H9 (cell line): ENCODE measurements around the gene ATOH7. TPM values are rescaled to one million over a fixed set of nuclear protein-coding genes. Genes with fewer than 3 reads are reported as not detected.
"Not testable (repeated sequence)": the region's sequence is repeated elsewhere in the genome, so short reads cannot be mapped to it uniquely, and the experiment has no call there.

ENCODE experiments used
- DNase-seq: peaks from one replicate; pipeline ENCODE4 v3.0.0-alpha.2; 2017
- H2AFZ ChIP-seq: one replicate; pipeline ENCODE4 v1.6.1; 2013; ENCODE audit warnings: mild to moderate bottlenecking, low read length, control low read depth, moderate library complexity
- H2AK5ac ChIP-seq: 2 replicates; pipeline ENCODE4 v1.6.1; 2013; ENCODE audit warnings: low read length, control low read depth, mixed read lengths; ENCODE audit not compliant: insufficient read length
- H2BK120ac ChIP-seq: one replicate; pipeline ENCODE4 v1.6.1; 2013; ENCODE audit warnings: low read depth, mild to moderate bottlenecking, low read length, control low read depth, inconsistent platforms; ENCODE audit not compliant: poor library complexity, severe bottlenecking
- H2BK12ac ChIP-seq: 2 replicates; pipeline ENCODE4 v1.6.1; 2013; ENCODE audit warnings: low read length, control low read depth, mixed read lengths, low read depth; ENCODE audit not compliant: insufficient read length
- H2BK15ac ChIP-seq: 2 replicates; pipeline ENCODE4 v1.6.1; 2013; ENCODE audit warnings: low read depth, low read length, control low read depth
- H2BK20ac ChIP-seq: one replicate; pipeline ENCODE4 v1.6.1; 2013; ENCODE audit warnings: low read depth, mild to moderate bottlenecking, low read length, control low read depth, inconsistent platforms; ENCODE audit not compliant: poor library complexity, severe bottlenecking
- H2BK5ac ChIP-seq: 2 replicates; pipeline ENCODE4 v1.6.1; 2013; ENCODE audit warnings: low read length, control low read depth, mixed read lengths; ENCODE audit not compliant: insufficient read length
- H3K14ac ChIP-seq: 2 replicates; pipeline ENCODE4 v1.6.1; 2013; ENCODE audit warnings: low read length, control low read depth; ENCODE audit not compliant: insufficient read depth
- H3K18ac ChIP-seq: 2 replicates; pipeline ENCODE4 v1.6.1; 2013; ENCODE audit warnings: low read depth, mild to moderate bottlenecking, mixed read lengths, low read length, control low read depth; ENCODE audit not compliant: insufficient read length
- H3K23ac ChIP-seq: 2 replicates; pipeline ENCODE4 v1.6.1; 2013; ENCODE audit warnings: low read length, control low read depth, mixed read lengths, low read depth; ENCODE audit not compliant: insufficient read length
- H3K23me2 ChIP-seq: 2 replicates; pipeline ENCODE4 v1.6.1; 2013; ENCODE audit warnings: low read depth, mild to moderate bottlenecking, mixed read lengths, low read length, control low read depth; ENCODE audit not compliant: insufficient read length, poor library complexity, severe bottlenecking
- H3K27ac ChIP-seq: 2 replicates; pipeline ENCODE4 v1.5.1; 2013; ENCODE audit warnings: low read length, control low read depth, mixed read lengths, low read depth; ENCODE audit not compliant: insufficient read length
- H3K27me3 ChIP-seq: 2 replicates; pipeline ENCODE4 v1.6.1; 2013; ENCODE audit warnings: low read length, control low read depth, inconsistent platforms; ENCODE audit not compliant: insufficient read depth
- H3K4ac ChIP-seq: 2 replicates; pipeline ENCODE4 v1.6.1; 2013; ENCODE audit warnings: low read depth, mild to moderate bottlenecking, control low read depth, inconsistent platforms, low read length, moderate library complexity
- H3K4me1 ChIP-seq: 2 replicates; pipeline ENCODE4 v1.6.1; 2013; ENCODE audit warnings: low read length, control low read depth, inconsistent platforms; ENCODE audit not compliant: insufficient read depth
- H3K4me2 ChIP-seq: 2 replicates; pipeline ENCODE4 v1.6.1; 2013; ENCODE audit warnings: low read length, control low read depth, mixed read lengths; ENCODE audit not compliant: insufficient read length, insufficient read depth
- H3K56ac ChIP-seq: 2 replicates; pipeline ENCODE4 v1.6.1; 2013; ENCODE audit warnings: low read depth, mild to moderate bottlenecking, mixed read lengths, low read length, control low read depth; ENCODE audit not compliant: insufficient read length
- H3K79me1 ChIP-seq: 2 replicates; pipeline ENCODE4 v1.6.1; 2013; ENCODE audit warnings: low read depth, mild to moderate bottlenecking, moderate library complexity, low read length, control low read depth, inconsistent platforms; ENCODE audit not compliant: insufficient read depth, poor library complexity, severe bottlenecking
- H3K79me2 ChIP-seq: 2 replicates; pipeline ENCODE4 v1.6.1; 2013; ENCODE audit warnings: low read length, control low read depth, inconsistent platforms; ENCODE audit not compliant: insufficient read depth
- H3K9ac ChIP-seq: 2 replicates; pipeline ENCODE4 v1.6.1; 2013; ENCODE audit warnings: low read length, control low read depth, mixed read lengths; ENCODE audit not compliant: insufficient read length; ENCODE audit errors: extremely low read depth
- H3K9me3 ChIP-seq: one replicate; pipeline ENCODE4 v1.6.1; 2013; ENCODE audit warnings: low read depth, low read length, inconsistent platforms; ENCODE audit not compliant: control insufficient read depth
- H3T11ph ChIP-seq: one replicate; pipeline ENCODE4 v1.6.1; 2013; ENCODE audit warnings: mild to moderate bottlenecking, low read length, control low read depth, inconsistent platforms
- H4K20me1 ChIP-seq: one replicate; pipeline ENCODE4 v1.6.1; 2013; ENCODE audit not compliant: control insufficient read depth, insufficient read length, insufficient read depth
- H4K5ac ChIP-seq: 2 replicates; pipeline ENCODE4 v1.6.1; 2013; ENCODE audit warnings: low read depth, mild to moderate bottlenecking, mixed read lengths, low read length, control low read depth; ENCODE audit not compliant: insufficient read length
- H4K8ac ChIP-seq: replicated peaks from 2 replicates; pipeline ENCODE4 v1.6.1; 2013; ENCODE audit warnings: low read length, control low read depth, mixed read lengths, low read depth; ENCODE audit not compliant: insufficient read length
- H4K91ac ChIP-seq: 2 replicates; pipeline ENCODE4 v1.6.1; 2013; ENCODE audit warnings: low read depth, mild to moderate bottlenecking, moderate library complexity, mixed read lengths, low read length, control low read depth; ENCODE audit not compliant: insufficient read length
- H3K27ac Mint-ChIP-seq, 3 experiments: 2 replicates in 2 of 3; 3 replicates in 1 of 3; pipeline ENCODE4 v1.8.0; 2020 to 2021; ENCODE audit warnings: mixed read lengths in 3 of 3, mild to moderate bottlenecking in 1 of 3, moderate library complexity in 1 of 3
- H3K27me3 Mint-ChIP-seq: 2 replicates; pipeline ENCODE4 v1.8.0; 2021; ENCODE audit warnings: low read depth, mild to moderate bottlenecking, moderate library complexity, mixed read lengths
- H3K36me3 Mint-ChIP-seq, 3 experiments: 2 replicates in 2 of 3; 3 replicates in 1 of 3; pipeline ENCODE4 v1.8.0; 2020 to 2021; ENCODE audit warnings: low read depth in 3 of 3, mixed read lengths in 3 of 3; ENCODE audit not compliant: insufficient read depth in 1 of 3
- H3K4me1 Mint-ChIP-seq, 2 experiments: 2 replicates each; pipeline ENCODE4 v1.8.0; 2020; ENCODE audit warnings: mixed read lengths in 2 of 2
- H3K4me3 Mint-ChIP-seq, 2 experiments: 2 replicates in 1 of 2; 3 replicates in 1 of 2; pipeline ENCODE4 v1.8.0; 2020 to 2021; ENCODE audit warnings: mild to moderate bottlenecking in 2 of 2, mixed read lengths in 2 of 2, moderate library complexity in 1 of 2
- H3K9me3 Mint-ChIP-seq, 2 experiments: 2 replicates in 1 of 2; 3 replicates in 1 of 2; pipeline ENCODE4 v1.8.0; 2020; ENCODE audit warnings: mild to moderate bottlenecking in 2 of 2, mixed read lengths in 2 of 2, moderate library complexity in 1 of 2
- CTCF ChIP-seq: fragments of 200-600 bp; sonication (generic); conservative IDR thresholded peaks from 3 replicates; pipeline ENCODE4 v1.8.0; 2021; ENCODE audit warnings: antibody characterized with exemption, mild to moderate bottlenecking
- WGBS: extraction: QIAGEN DNeasy Blood & Tissue Kit; methylation state at CpG from one replicate; pipeline ENCODE4 v1.1.7; 2013; ENCODE audit warnings: missing lambda C conversion rate, low lambda C conversion rate, mixed read lengths; ENCODE audit not compliant: insufficient read length; ENCODE audit errors: extremely low coverage; 5-methylcytosine and 5-hydroxymethylcytosine counted together
- total RNA-seq: library from RNA; stranded (reverse); gene quantifications from 2 replicates; pipeline ENCODE4 v1.2.1, GENCODE V29; 2021

The ATOH7 gene
- total RNA-seq, 1 experiment from 2014 or later, result 0.20 TPM

- no peaks in the 10 kb centered on the region for H3K79me1 ChIP-seq
- whole genome bisulfite sequencing, result no CpG with 5 or more reads among the region's 6 CpGs
- TF ChIP-seq CTCF, result no peak
Observed at GRCh38 chr10:68247931-68248330, 16.0 kb upstream of the ATOH7 start.

DNA sequence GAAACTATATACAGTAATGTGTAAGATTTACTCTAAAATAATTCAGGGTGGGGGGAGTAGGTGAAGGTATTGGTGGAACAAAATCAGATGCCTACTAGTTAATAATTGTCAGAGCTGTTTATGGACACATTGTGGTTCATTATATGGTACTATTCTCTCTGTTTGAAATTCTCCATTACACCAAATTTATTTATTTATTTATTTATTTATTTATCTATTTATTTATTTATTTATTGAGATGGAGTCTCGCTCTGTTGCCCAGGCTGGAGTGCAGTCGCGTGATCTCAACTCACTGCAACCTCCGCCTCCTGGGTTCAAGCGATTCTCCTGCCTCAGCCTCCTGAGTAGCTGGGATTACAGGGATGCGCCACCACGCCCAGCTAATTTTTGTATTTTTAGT, 14.5 kb upstream of the ATOH7 start:
- not testable (repeated sequence) for H3K14ac ChIP-seq, H3K18ac ChIP-seq, H3K27ac Mint-ChIP-seq, H2BK5ac ChIP-seq, H3K27me3 ChIP-seq, H3K36me3 Mint-ChIP-seq, H3K4me2 ChIP-seq, H3K56ac ChIP-seq, H2BK120ac ChIP-seq, H3K9me3 ChIP-seq, H2BK15ac ChIP-seq, H4K8ac ChIP-seq, DNase-seq, H2AFZ ChIP-seq, H3K23me2 ChIP-seq, H3K4me1 Mint-ChIP-seq, H4K20me1 ChIP-seq, H3T11ph ChIP-seq, H4K5ac ChIP-seq, H3K23ac ChIP-seq, H3K4ac ChIP-seq, H3K79me2 ChIP-seq, H3K4me3 Mint-ChIP-seq, H2BK12ac ChIP-seq, H3K27ac ChIP-seq, H3K4me1 ChIP-seq, H3K9ac ChIP-seq, H3K9me3 Mint-ChIP-seq, H4K91ac ChIP-seq, H2BK20ac ChIP-seq, H2AK5ac ChIP-seq, H3K79me1 ChIP-seq
- H3K27me3 Mint-ChIP-seq, result peaks cover 32% of the 10 kb centered on the region
- WGBS, result no CpG with 5 or more reads among the region's 7 CpGs

More at GRCh38 chr10:68247931-68248330, 16.0 kb upstream of the ATOH7 start:
- H3K27ac ChIP-seq, result no peak overlapping the region
- H4K5ac ChIP-seq, result no peak overlapping the region
- peaks cover 3% of the 10 kb centered on the region for H3K4me1 ChIP-seq
- H2BK20ac ChIP-seq, result no peak overlapping the region
- no peak overlapping the region for H4K91ac ChIP-seq
- no peak overlapping the region for H3K4me2 ChIP-seq
- no peak overlapping the region for H3K14ac ChIP-seq
- H4K8ac ChIP-seq, result no peak overlapping the region
- H3K4me3 Mint-ChIP-seq, result no peak overlapping the region
- H3K23ac ChIP-seq, result no peak overlapping the region
- no peaks in the 10 kb centered on the region for H3K27me3 ChIP-seq
- H3K9me3 ChIP-seq, result no peaks in the 10 kb centered on the region
- no peak overlapping the region for H2BK5ac ChIP-seq
- no peak overlapping the region for H3K9ac ChIP-seq
- no peak overlapping the region for H2AK5ac ChIP-seq
- no peaks in the 10 kb centered on the region for H3K9me3 Mint-ChIP-seq
- H3K36me3 Mint-ChIP-seq, result no peaks in the 10 kb centered on the region
- no peaks in the 10 kb centered on the region for H3K79me2 ChIP-seq
- H2AFZ ChIP-seq, result no peak overlapping the region
- H3T11ph ChIP-seq, result no peak overlapping the region
- no peak overlapping the region for H3K27ac Mint-ChIP-seq
- H3K4me1 Mint-ChIP-seq, result peaks cover 15 to 22% of the 10 kb centered on the region in 2 experiments
- no peak overlapping the region for H2BK120ac ChIP-seq
- peaks cover 41% of the 10 kb centered on the region for H3K27me3 Mint-ChIP-seq
- H2BK12ac ChIP-seq, result no peak overlapping the region
- H3K18ac ChIP-seq, result no peak overlapping the region
- no peak overlapping the region for H3K56ac ChIP-seq
- no peak overlapping the region for H2BK15ac ChIP-seq
- H3K23me2 ChIP-seq, result no peaks in the 10 kb centered on the region
- H4K20me1 ChIP-seq, result no peaks in the 10 kb centered on the region
- H3K4ac ChIP-seq, result no peak overlapping the region
- DNase-seq, result no peak
